Type B pancreatic cell (in vitro differentiated cells): ENCODE results near the gene CPEB4. TPM values are rescaled to one million over a fixed set of nuclear protein-coding genes. Genes with fewer than 3 reads are reported as not detected.

Experiments
- DNase-seq: peaks from one replicate; pipeline ENCODE4 v3.0.0; 2021; ENCODE audit warnings: mixed read lengths; ENCODE audit not compliant: unreplicated experiment; ENCODE audit errors: extremely low spot score
- H3K27ac Mint-ChIP-seq: 2 replicates; pipeline ENCODE4 v1.8.0; 2021; ENCODE audit warnings: mild to moderate bottlenecking, mixed read lengths
- H3K27me3 Mint-ChIP-seq: 2 replicates; pipeline ENCODE4 v1.8.0; 2021; ENCODE audit warnings: mixed read lengths
- H3K36me3 Mint-ChIP-seq: 2 replicates; pipeline ENCODE4 v1.8.0; 2021; ENCODE audit warnings: mixed read lengths
- H3K4me1 Mint-ChIP-seq: one replicate; pipeline ENCODE4 v1.8.0; 2021; ENCODE audit warnings: mixed read lengths; ENCODE audit not compliant: unreplicated experiment
- H3K4me3 Mint-ChIP-seq: 2 replicates; pipeline ENCODE4 v1.8.0; 2021; ENCODE audit warnings: mild to moderate bottlenecking, mixed read lengths
- H3K9me3 Mint-ChIP-seq: 2 replicates; pipeline ENCODE4 v1.8.0; 2021; ENCODE audit warnings: mixed read lengths
- total RNA-seq: library from RNA; stranded (reverse); gene quantifications from 2 replicates; pipeline ENCODE4 v1.2.1, GENCODE V29; 2021; ENCODE audit warnings: low replicate concordance
- TF ChIP-seq, protein P1 (sequence below): fragments of 200-600 bp; sonication (generic); conservative IDR thresholded peaks from 2 replicates; pipeline ENCODE4 v1.5.0; 2021; ENCODE audit warnings: antibody characterized with exemption, mild to moderate bottlenecking

CPEB4 gene
- total RNA-seq, 1 donor from 2014 or later, result 53.2 TPM

DNA sequence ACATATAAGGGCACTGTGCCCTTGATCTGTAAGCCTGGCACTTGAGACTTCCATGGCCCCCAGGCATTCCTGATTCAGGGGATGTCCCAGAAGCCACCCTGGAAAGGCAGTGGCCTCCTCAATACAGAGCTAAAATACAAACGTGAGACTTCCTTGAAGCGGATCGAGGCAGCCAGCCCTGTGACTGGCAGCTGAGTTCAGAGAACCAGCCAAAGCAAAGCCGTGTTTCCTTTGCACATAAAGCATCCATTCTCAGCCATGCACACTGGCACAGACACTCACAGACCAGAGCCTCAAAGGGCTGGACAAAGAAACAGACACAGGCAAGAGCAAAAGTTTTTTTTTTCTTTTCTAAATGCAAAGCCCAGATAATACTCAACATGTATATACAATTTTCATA, 18.8 kb upstream of the CPEB4 start:
- Mint-ChIP-seq H3K4me1 (peaks cover 23% of the 10 kb centered on the region), H3K27ac (peak overlapping the region; percentile 95), H3K4me3 (peak overlapping the region; percentile 9), H3K9me3 (peaks cover 13% of the 10 kb centered on the region), H3K27me3 (no peaks in the 10 kb centered on the region), H3K36me3 (no peaks in the 10 kb centered on the region)
- TF ChIP-seq, protein P1, sequence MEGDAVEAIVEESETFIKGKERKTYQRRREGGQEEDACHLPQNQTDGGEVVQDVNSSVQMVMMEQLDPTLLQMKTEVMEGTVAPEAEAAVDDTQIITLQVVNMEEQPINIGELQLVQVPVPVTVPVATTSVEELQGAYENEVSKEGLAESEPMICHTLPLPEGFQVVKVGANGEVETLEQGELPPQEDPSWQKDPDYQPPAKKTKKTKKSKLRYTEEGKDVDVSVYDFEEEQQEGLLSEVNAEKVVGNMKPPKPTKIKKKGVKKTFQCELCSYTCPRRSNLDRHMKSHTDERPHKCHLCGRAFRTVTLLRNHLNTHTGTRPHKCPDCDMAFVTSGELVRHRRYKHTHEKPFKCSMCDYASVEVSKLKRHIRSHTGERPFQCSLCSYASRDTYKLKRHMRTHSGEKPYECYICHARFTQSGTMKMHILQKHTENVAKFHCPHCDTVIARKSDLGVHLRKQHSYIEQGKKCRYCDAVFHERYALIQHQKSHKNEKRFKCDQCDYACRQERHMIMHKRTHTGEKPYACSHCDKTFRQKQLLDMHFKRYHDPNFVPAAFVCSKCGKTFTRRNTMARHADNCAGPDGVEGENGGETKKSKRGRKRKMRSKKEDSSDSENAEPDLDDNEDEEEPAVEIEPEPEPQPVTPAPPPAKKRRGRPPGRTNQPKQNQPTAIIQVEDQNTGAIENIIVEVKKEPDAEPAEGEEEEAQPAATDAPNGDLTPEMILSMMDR, result no peak
- no peak for DNase-seq

DNA sequence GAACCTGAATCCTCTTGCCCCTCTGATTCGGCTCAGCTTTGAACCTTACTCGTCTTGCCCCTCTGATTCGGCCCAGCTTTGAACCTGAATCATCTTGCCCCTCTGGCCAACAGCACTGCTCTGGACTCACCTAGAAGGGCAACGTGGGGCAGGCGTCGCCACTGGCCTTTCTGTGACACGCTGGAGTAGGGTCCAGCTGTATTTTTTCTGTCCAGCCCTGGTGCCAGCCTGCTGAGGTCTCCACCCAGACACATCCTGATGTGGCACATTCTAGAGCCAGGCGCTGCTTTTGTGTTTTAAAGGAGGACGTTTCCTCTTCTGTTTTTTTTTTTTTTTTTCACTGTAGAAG, 15.2 kb upstream of the CPEB4 start:
- Mint-ChIP-seq H3K4me3 (no peak overlapping the region), H3K4me1 (peaks cover 20% of the 10 kb centered on the region), H3K9me3 (peaks cover 10% of the 10 kb centered on the region), H3K36me3 (no peaks in the 10 kb centered on the region), H3K27me3 (no peaks in the 10 kb centered on the region), H3K27ac (no peak overlapping the region)
- no peak for DNase-seq
- TF ChIP-seq, protein P1, result no peak

DNA sequence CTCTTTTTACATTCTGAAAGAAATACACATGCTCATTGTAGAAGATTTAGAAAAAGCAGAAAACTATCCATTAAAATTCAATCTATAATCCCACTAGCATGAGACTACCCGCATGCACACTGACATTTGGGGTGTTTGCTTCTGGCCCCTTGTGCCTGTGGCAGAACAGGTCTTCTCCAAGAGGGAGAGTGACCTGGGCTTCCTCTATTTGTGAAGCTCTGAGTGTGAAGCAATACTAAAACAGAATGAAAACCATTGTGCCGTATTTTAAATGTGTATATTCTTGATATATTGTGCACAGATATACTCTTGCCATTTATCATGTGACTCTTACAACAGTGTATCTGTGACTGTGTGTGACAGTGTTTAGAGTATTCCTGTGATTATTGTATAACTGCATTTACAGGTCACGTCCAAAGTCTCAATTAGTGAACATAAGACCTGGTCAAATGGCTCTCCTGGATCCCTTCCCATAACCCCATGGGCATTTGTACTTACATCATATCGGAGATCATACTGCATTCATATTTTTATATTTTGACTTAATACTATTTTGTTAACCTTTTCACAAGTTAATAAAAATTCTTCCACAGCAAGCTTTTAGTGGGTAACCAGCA, 14.7 kb upstream of the CPEB4 start:
- Mint-ChIP-seq H3K9me3 (peaks cover 5% of the 10 kb centered on the region), H3K27me3 (no peaks in the 10 kb centered on the region), H3K27ac (no peak overlapping the region), H3K4me3 (no peak overlapping the region), H3K36me3 (no peaks in the 10 kb centered on the region), H3K4me1 (peaks cover 15% of the 10 kb centered on the region)
- TF ChIP-seq, protein P1, result no peak
- DNase-seq, result no peak

DNA sequence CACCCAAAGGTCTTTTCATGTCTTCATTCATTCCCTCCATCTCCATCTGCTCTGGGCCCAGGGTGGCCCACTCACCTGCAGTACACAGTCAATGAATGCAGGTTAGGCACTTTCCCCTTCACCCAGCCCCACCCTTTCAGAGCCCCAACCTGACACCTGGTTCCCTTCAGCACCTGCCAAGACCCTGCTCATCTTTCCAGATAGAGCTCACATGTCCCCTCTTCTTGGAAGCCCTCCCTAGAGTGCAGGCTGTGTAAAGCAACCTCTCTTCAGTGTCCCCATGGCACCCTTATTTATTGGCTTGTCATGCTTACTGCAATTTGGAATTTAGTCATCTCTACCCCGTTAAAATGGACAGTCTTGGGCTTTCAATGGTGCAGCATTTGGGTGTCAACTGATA, 13.0 kb upstream of the CPEB4 start:
- Mint-ChIP-seq H3K9me3 (no peaks in the 10 kb centered on the region), H3K36me3 (no peaks in the 10 kb centered on the region), H3K4me1 (peaks cover 4% of the 10 kb centered on the region), H3K4me3 (no peak overlapping the region), H3K27ac (no peak overlapping the region), H3K27me3 (no peaks in the 10 kb centered on the region)
- TF ChIP-seq, protein P1, result no peak
- no peak for DNase-seq

DNA sequence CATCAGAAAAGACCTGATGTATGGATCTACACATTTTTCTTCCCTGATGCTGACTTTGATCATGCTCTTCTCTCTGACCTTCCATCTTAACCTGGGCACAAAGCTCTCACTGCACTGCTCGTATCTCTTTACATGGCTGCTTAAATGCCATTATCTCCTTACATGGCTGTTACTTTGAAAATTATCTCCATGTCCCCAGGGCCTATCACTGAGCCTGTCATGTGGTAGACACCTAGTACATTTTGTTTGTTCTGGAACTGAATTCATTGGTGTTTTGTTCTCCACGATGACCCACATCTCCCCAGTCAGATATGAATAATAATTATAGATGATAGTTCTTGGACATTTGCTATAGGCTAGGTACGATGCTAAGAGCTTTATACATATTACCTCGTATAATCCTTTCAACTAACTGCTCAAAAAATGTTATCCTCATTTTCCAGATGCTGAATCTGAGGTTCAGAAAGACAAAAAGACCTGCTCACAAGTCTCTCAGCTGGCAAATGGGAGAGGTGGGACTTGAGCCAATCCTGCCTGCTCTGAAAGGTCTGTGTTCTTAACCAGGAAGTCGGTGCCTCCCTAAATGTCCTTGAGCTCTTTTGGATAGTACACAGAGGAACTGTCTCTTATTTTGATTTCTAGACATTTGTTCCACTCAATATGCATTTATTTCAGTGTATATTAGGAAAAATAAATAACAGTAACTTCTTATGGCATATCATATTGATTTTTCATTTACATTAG, 9.8 kb upstream of the CPEB4 start:
- Mint-ChIP-seq H3K36me3 (no peaks in the 10 kb centered on the region), H3K4me1 (no peaks in the 10 kb centered on the region), H3K27ac (no peak overlapping the region), H3K9me3 (no peaks in the 10 kb centered on the region), H3K4me3 (no peak overlapping the region), H3K27me3 (no peaks in the 10 kb centered on the region)
- DNase-seq, result no peak
- TF ChIP-seq, protein P1, result no peak
